HCT116 (cell line): ENCODE results near the gene TCF12.

ENCODE experiments used
- CTCF ChIP-seq, 3 experiments: fragments of 200-600 bp in 1 of 3; sonication (generic) in 1 of 3; IDR thresholded peaks in 2 of 3; conservative IDR thresholded peaks in 1 of 3; 2 replicates each; pipeline ENCODE4 v1.5.1; 2012 to 2017; ENCODE audit warnings: low read depth in 2 of 3, low read length in 2 of 3, antibody characterized with exemption in 1 of 3, borderline replicate concordance in 1 of 3, control low read depth in 1 of 3, mild to moderate bottlenecking in 1 of 3, mixed read lengths in 1 of 3, mixed run types in 1 of 3, moderate library complexity in 1 of 3; ENCODE audit not compliant: insufficient read depth in 1 of 3
- EZH2 ChIP-seq: fragments of 200-600 bp; sonication (generic); IDR thresholded peaks from 2 replicates; pipeline ENCODE4 v1.6.1; 2017; ENCODE audit warnings: antibody characterized with exemption, mixed run types
- EZH2phosphoT487 ChIP-seq: fragments of 200-600 bp; IDR thresholded peaks from 2 replicates; pipeline ENCODE4 v1.6.1; 2018; ENCODE audit warnings: antibody characterized with exemption, borderline replicate concordance
- POLR2A ChIP-seq: IDR thresholded peaks from 2 replicates; pipeline ENCODE4 v1.7.0; 2011; ENCODE audit warnings: borderline replicate concordance; ENCODE audit not compliant: insufficient read depth, insufficient read length; ENCODE audit errors: extremely low read depth
- POLR2AphosphoS5 ChIP-seq: IDR thresholded peaks from 2 replicates; pipeline ENCODE4 v1.6.1; 2011; ENCODE audit warnings: mild to moderate bottlenecking, low read depth, low read length, moderate library complexity
- RAD21 ChIP-seq: IDR thresholded peaks from 2 replicates; pipeline ENCODE4 v1.6.1; 2012; ENCODE audit warnings: low read depth, mild to moderate bottlenecking
- SP1 ChIP-seq: IDR thresholded peaks from 2 replicates; pipeline ENCODE4 v1.6.1; 2012; ENCODE audit warnings: low read depth
- SRF ChIP-seq: IDR thresholded peaks from 2 replicates; pipeline ENCODE4 v1.6.1; 2012; ENCODE audit warnings: low read depth
- TCF7L2 ChIP-seq: IDR thresholded peaks from 2 replicates; pipeline ENCODE4 v1.7.0; 2011; ENCODE audit warnings: borderline replicate concordance, inconsistent platforms; ENCODE audit not compliant: insufficient read depth, insufficient read length; ENCODE audit errors: extremely low read depth
- YY1 ChIP-seq: IDR thresholded peaks from 2 replicates; pipeline ENCODE4 v1.6.1; 2011; ENCODE audit warnings: low read length, low read depth, moderate library complexity, mild to moderate bottlenecking; ENCODE audit not compliant: insufficient replicate concordance; ENCODE audit errors: extremely low read depth
- ZNF274 ChIP-seq: fragments of 200-500 bp; sonication (Bioruptor generic); IDR thresholded peaks from 2 replicates; pipeline ENCODE4 v1.6.1; 2014; ENCODE audit warnings: mild to moderate bottlenecking, low read depth, low read length, inconsistent platforms
- TF ChIP-seq, protein P1 (sequence below): IDR thresholded peaks from 2 replicates; pipeline ENCODE4 v1.6.1; 2012

GRCh38 chr15:57185507-57186074 lies 267.1 kb downstream of the TCF12 start:
- TF ChIP-seq POLR2AphosphoS5 = no peak
- TF ChIP-seq POLR2A = no peak
- TF ChIP-seq CTCF (IDR thresholded peaks at IDR 0.05 in 2 of 3, conservative IDR thresholded peaks at IDR 0.05 in 1 of 3; ENCODE audit: borderline replicate concordance in 1 of 3, insufficient read depth in 1 of 3, low read depth in 2 of 3, low read length in 2 of 3) = no peak
- TF ChIP-seq YY1 = no peak
- no peak for TF ChIP-seq EZH2
- no peak for TF ChIP-seq TCF7L2
- no peak for TF ChIP-seq SP1
- TF ChIP-seq, protein P1, sequence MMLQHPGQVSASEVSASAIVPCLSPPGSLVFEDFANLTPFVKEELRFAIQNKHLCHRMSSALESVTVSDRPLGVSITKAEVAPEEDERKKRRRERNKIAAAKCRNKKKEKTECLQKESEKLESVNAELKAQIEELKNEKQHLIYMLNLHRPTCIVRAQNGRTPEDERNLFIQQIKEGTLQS = no peak
- TF ChIP-seq SRF = no peak
- TF ChIP-seq RAD21 = no peak
- TF ChIP-seq EZH2phosphoT487 = no peak
- TF ChIP-seq ZNF274 = no peak
